Hematopoietic multipotent progenitor cell (in vitro differentiated cells): ENCODE results near the gene NIT1. TPM values are rescaled to one million over a fixed set of nuclear protein-coding genes. Genes with fewer than 3 reads are reported as not detected.

Experiments
- DNase-seq, 3 donors: peaks; one replicate each; pipeline ENCODE4 v3.0.0-alpha.2; 2011 to 2015; ENCODE audit warnings: low read depth in 2 of 3, low spot score in 2 of 3
- total RNA-seq: library from RNA; depleted of rRNA; stranded (reverse); fragments of >200 nt; gene quantifications from one replicate; pipeline ENCODE4 v1.2.3, GENCODE V29; 2012

Gene NIT1
- total RNA-seq, 1 donor = 53.3 TPM

- DNase-seq = no peak
Measured at GRCh38 chr1:161140755-161141400, 23.0 kb downstream of the NIT1 start.

GRCh38 chr1:161145832-161146231 lies 27.9 kb downstream of the NIT1 start:
- no peak for DNase-seq

GRCh38 chr1:161153176-161153575 lies 35.3 kb downstream of the NIT1 start:
- no peak for DNase-seq

- DNase-seq = peak; percentile 76 to 95 (median 91)
Measured at GRCh38 chr1:161153682-161154337, 35.9 kb downstream of the NIT1 start, which contains the start of gene UFC1. TSS of gene UFC1 (plus strand) at chr1:161153978. CDS start at chr1:161153998, 20 bp downstream.

- no peak for DNase-seq
Measured at GRCh38 chr1:161157867-161158266, 40.0 kb downstream of the NIT1 start.

- peak in 2 of 3 donors; percentile 24 to 43 for DNase-seq
Measured at GRCh38 chr1:161158316-161159010, 40.6 kb downstream of the NIT1 start.

GRCh38 chr1:161159087-161159912 lies 41.4 kb downstream of the NIT1 start, which contains the start of gene USP21:
TSS of gene USP21 (plus strand) at chr1:161159500. CDS start at chr1:161160641, 1,141 bp downstream.
- DNase-seq = peak; percentile 76 to 94 (median 90)

- no peak for DNase-seq
Measured at GRCh38 chr1:161159913-161160243, 42.0 kb downstream of the NIT1 start.

GRCh38 chr1:161160671-161161145 lies 42.8 kb downstream of the NIT1 start:
- no peak for DNase-seq

GRCh38 chr1:161161652-161162051 lies 43.7 kb downstream of the NIT1 start:
- no peak for DNase-seq

GRCh38 chr1:161162052-161162451 lies 44.1 kb downstream of the NIT1 start:
- DNase-seq = no peak

GRCh38 chr1:161162806-161163205 lies 44.9 kb downstream of the NIT1 start:
- DNase-seq = no peak

- no peak for DNase-seq
Measured at GRCh38 chr1:161163793-161164192, 45.9 kb downstream of the NIT1 start.

- DNase-seq = no peak
Measured at GRCh38 chr1:161164901-161165610, 47.2 kb downstream of the NIT1 start.

- DNase-seq = peak; percentile 86 to 98 (median 96)
Measured at GRCh38 chr1:161165742-161166668, 48.1 kb downstream of the NIT1 start, which contains the start of gene PPOX. TSS of gene PPOX (plus strand) at chr1:161166426. CDS start at chr1:161166848, 422 bp downstream.

- DNase-seq = peak in 1 of 3 donors; percentile 23
Measured at GRCh38 chr1:161166669-161167548, 49.0 kb downstream of the NIT1 start.

GRCh38 chr1:161168906-161169305 lies 51.0 kb downstream of the NIT1 start:
- no peak for DNase-seq
